PC-3 (cell line): ENCODE measurements around the gene EPHB1. TPM values are rescaled to one million over a fixed set of nuclear protein-coding genes. Genes with fewer than 3 reads are reported as not detected.

Experiments used
- ATAC-seq: fragments of 200-7000 bp; cut with Tn5 transposase; 2 replicates; pipeline ENCODE4 v1.9.1; 2020; ENCODE audit warnings: mild to moderate bottlenecking, moderate library complexity
- BruUV-seq: library from RNA; stranded (reverse); fragments of 400-500 nt; replicated peaks from 2 replicates; lab custom pipeline; 2021; lab: Mats Ljungman, UMichigan
- CTCF ChIA-PET: fragments of 300-600 bp; sonication (Branson Sonifier 250); formaldehyde crosslinking; loops from one replicate; lab custom pipeline; 2022; ENCODE audit warnings: antibody characterized with exemption; lab: Charles Lee
- POLR2A ChIA-PET: fragments of 300-600 bp; sonication (Branson Sonifier 250); formaldehyde crosslinking; loops from one replicate; lab custom pipeline; 2022; ENCODE audit warnings: antibody characterized with exemption; ENCODE audit not compliant: unreplicated experiment; lab: Charles Lee
- DNase-seq: peaks from one replicate; pipeline ENCODE4 v3.0.0-alpha.2; 2015
- H2AFZ ChIP-seq: fragments of 300-600 bp; sonication (generic); 2 replicates; pipeline ENCODE4 v1.6.0; 2016; ENCODE audit warnings: antibody characterized with exemption, low read length
- H3F3A ChIP-seq: fragments of 300-600 bp; sonication (generic); one replicate; pipeline ENCODE4 v1.6.0; 2017; ENCODE audit warnings: antibody characterized with exemption, low read length, control low read depth, mild to moderate bottlenecking; ENCODE audit not compliant: unreplicated experiment
- H3K27ac ChIP-seq: fragments of 300-600 bp; sonication (generic); 2 replicates; pipeline ENCODE4 v1.5.1; 2016; ENCODE audit warnings: mild to moderate bottlenecking, low read length
- H3K27me3 ChIP-seq: fragments of 300-600 bp; sonication (generic); 2 replicates; pipeline ENCODE4 v1.6.1; 2016; ENCODE audit warnings: low read length, mixed read lengths
- H3K36me3 ChIP-seq: fragments of 300-600 bp; sonication (generic); 2 replicates; pipeline ENCODE4 v1.6.1; 2016; ENCODE audit warnings: low read depth, mixed run types, low read length, mixed read lengths
- H3K4me1 ChIP-seq: fragments of 300-600 bp; sonication (generic); 2 replicates; pipeline ENCODE4 v1.5.1; 2016; ENCODE audit warnings: low read length; ENCODE audit not compliant: insufficient read depth
- H3K4me2 ChIP-seq: fragments of 300-600 bp; sonication (generic); 2 replicates; pipeline ENCODE4 v1.6.0; 2016; ENCODE audit warnings: low read length
- H3K4me3 ChIP-seq: fragments of 300-600 bp; sonication (generic); 2 replicates; pipeline ENCODE4 v1.5.1; 2016; ENCODE audit warnings: mild to moderate bottlenecking, low read length, mixed read lengths
- H3K79me2 ChIP-seq: fragments of 300-600 bp; sonication (generic); 2 replicates; pipeline ENCODE4 v1.6.1; 2017; ENCODE audit warnings: low read length, mixed read lengths
- H3K9ac ChIP-seq: fragments of 300-600 bp; sonication (generic); 2 replicates; pipeline ENCODE4 v1.6.0; 2016; ENCODE audit warnings: mild to moderate bottlenecking, low read length
- H3K9me2 ChIP-seq: fragments of 300-600 bp; sonication (generic); replicated peaks from 2 replicates; pipeline ENCODE4 v1.6.1; 2016; ENCODE audit warnings: mixed run types, low read length, mixed read lengths
- H3K9me3 ChIP-seq: fragments of 300-600 bp; sonication (generic); 2 replicates; pipeline ENCODE4 v1.6.1; 2016; ENCODE audit warnings: low read length, mixed read lengths
- H4K20me1 ChIP-seq: fragments of 300-600 bp; sonication (generic); 2 replicates; pipeline ENCODE4 v1.6.1; 2016; ENCODE audit warnings: low read length, mixed read lengths
- CTCF ChIP-seq: fragments of 300-600 bp; sonication (generic); conservative IDR thresholded peaks from 2 replicates; pipeline ENCODE4 v1.5.1; 2017; ENCODE audit warnings: antibody characterized with exemption, low read depth, mild to moderate bottlenecking, low read length
- EZH2 ChIP-seq: fragments of 300-600 bp; sonication (generic); IDR thresholded peaks from one replicate; pipeline ENCODE4 v1.6.1; 2017; ENCODE audit warnings: antibody characterized with exemption, mild to moderate bottlenecking, low read length; ENCODE audit not compliant: unreplicated experiment
- EZH2phosphoT487 ChIP-seq: fragments of 300-600 bp; sonication (generic); IDR thresholded peaks from 2 replicates; pipeline ENCODE4 v1.6.1; 2018; ENCODE audit warnings: mild to moderate bottlenecking, antibody characterized with exemption, low read length, borderline replicate concordance
- intact Hi-C: fragments of 100-400 bp; cut with micrococcal nuclease; formaldehyde crosslinking; loops from 2 replicates; pipeline ENCODE4 v1.9.0; 2023
- total RNA-seq: library from RNA; depleted of rRNA; stranded (reverse); fragments of >200 nt; gene quantifications from 2 replicates; pipeline ENCODE4 v1.2.3, GENCODE V29; 2014

The EPHB1 gene
- total RNA-seq, 1 experiment from 2014 or later: 0.69 TPM

GRCh38 chr3:134796281-134797056 lies 1.4 kb downstream of the EPHB1 start:
- H4K20me1 ChIP-seq: no peaks in the 10 kb centered on the region
- H3K9me2 ChIP-seq: no peaks in the 10 kb centered on the region
- no peaks in the 10 kb centered on the region for H3K4me1 ChIP-seq
- intact Hi-C loops: no loop called here
- peak overlapping the region; percentile 71 for H3K4me3 ChIP-seq
- peak overlapping the region; percentile 85 for H3K4me2 ChIP-seq
- no peaks in the 10 kb centered on the region for H3K79me2 ChIP-seq
- no peaks in the 10 kb centered on the region for H3K9me3 ChIP-seq
- no peak overlapping the region for H3K9ac ChIP-seq
- no peak for ATAC-seq
- peak; percentile 1 for DNase-seq
- TF ChIP-seq EZH2phosphoT487 (peak; percentile 42; the same call in 1 of the 2 replicates), EZH2 (no peak)
- H3F3A ChIP-seq: no peaks in the 10 kb centered on the region
- peak overlapping the region; percentile 76; the same call in 1 of the 2 replicates for H2AFZ ChIP-seq
- ChIA-PET CTCF (interaction anchor here (0.6 kb wide), 1 partner anchor 532 kb away, joined by 5 read pairs; no protein-coding TSS in a partner anchor), POLR2A (no interaction called here)
- no peak overlapping the region for H3K27ac ChIP-seq
- BruUV-seq: no TSS peak
- H3K27me3 ChIP-seq: peaks cover 28% of the 10 kb centered on the region
- H3K36me3 ChIP-seq: no peaks in the 10 kb centered on the region

GRCh38 chr3:134797057-134797740 lies 2.1 kb downstream of the EPHB1 start:
- Histone ChIP-seq H3K4me3 (peak overlapping the region; percentile 71), H3K4me2 (peak overlapping the region; percentile 85), H3K36me3 (no peaks in the 10 kb centered on the region), H3K27ac (no peak overlapping the region), H3K9me3 (no peaks in the 10 kb centered on the region), H4K20me1 (no peaks in the 10 kb centered on the region), H3K9me2 (no peaks in the 10 kb centered on the region), H3K9ac (no peak overlapping the region), H3K4me1 (no peaks in the 10 kb centered on the region), H3K27me3 (peaks cover 28% of the 10 kb centered on the region), H3F3A (no peaks in the 10 kb centered on the region), H2AFZ (no peak overlapping the region), H3K79me2 (no peaks in the 10 kb centered on the region)
- ATAC-seq: no peak
- ChIA-PET POLR2A (no interaction called here), CTCF (no interaction called here)
- BruUV-seq: no TSS peak
- TF ChIP-seq CTCF (no peak), EZH2 (no peak), EZH2phosphoT487 (no peak)
- no peak for DNase-seq
- intact Hi-C loops: no loop called here

GRCh38 chr3:134797741-134798451 lies 2.8 kb downstream of the EPHB1 start:
- no peak overlapping the region for H2AFZ ChIP-seq
- CTCF ChIA-PET: no interaction called here
- intact Hi-C loops: no loop called here

More at GRCh38 chr3:134797741-134798451, 2.8 kb downstream of the EPHB1 start:
- Histone ChIP-seq H3K4me2 (no peak overlapping the region), H3F3A (no peaks in the 10 kb centered on the region), H4K20me1 (no peaks in the 10 kb centered on the region), H3K9me3 (no peaks in the 10 kb centered on the region), H3K9me2 (no peaks in the 10 kb centered on the region), H3K4me1 (no peaks in the 10 kb centered on the region), H3K36me3 (no peaks in the 10 kb centered on the region), H3K9ac (no peak overlapping the region), H3K27ac (no peak overlapping the region), H3K4me3 (no peak overlapping the region), H3K79me2 (no peaks in the 10 kb centered on the region), H3K27me3 (peaks cover 28% of the 10 kb centered on the region)
- ATAC-seq: no peak
- BruUV-seq: no TSS peak
- TF ChIP-seq EZH2: no peak
- TF ChIP-seq CTCF: no peak
- TF ChIP-seq EZH2phosphoT487: no peak
- POLR2A ChIA-PET: no interaction called here
- DNase-seq: no peak
